ENCODE results near the gene ANAPC5.
"Not testable (repeated sequence)": the region's sequence is repeated elsewhere in the genome, so short reads cannot be mapped to it uniquely, and the experiment has no call there.

Gene ANAPC5

DNA sequence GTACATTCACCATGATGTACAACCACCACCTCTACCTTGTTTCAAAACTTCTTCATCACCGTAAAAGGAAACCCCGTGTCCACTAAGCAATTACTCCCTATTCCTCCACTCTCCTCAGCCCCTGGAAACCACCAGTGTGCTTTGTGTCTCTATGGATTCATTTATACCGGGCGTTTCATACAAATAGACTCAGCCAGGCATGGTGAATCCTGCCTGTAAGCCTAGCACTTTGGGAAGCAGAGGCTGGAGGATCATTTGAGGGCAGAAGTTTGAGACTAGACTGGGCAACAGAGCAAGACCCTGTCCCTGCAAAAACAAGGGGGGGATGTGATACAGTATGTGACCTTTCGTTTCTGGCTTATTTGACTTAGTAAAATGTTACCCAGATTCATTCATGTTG is 26.5 kb upstream of the ANAPC5 start:
- Histone ChIP-seq H3K4me3 (ENCODE audit: low read length) (no peak overlapping the region), H3K36me3 (ENCODE audit: control insufficient read depth, low read length) (no peaks in the 10 kb centered on the region), H3F3A (ENCODE audit: control insufficient read depth, insufficient read depth) (no peaks in the 10 kb centered on the region), H3K4me1 (ENCODE audit: control insufficient read depth, low read length) (no peaks in the 10 kb centered on the region), H3K9me3 (ENCODE audit: control insufficient read depth, insufficient read depth, low read length) (no peaks in the 10 kb centered on the region; the same call in 1 of the 2 replicates), H3K9me2 (replicated peaks; ENCODE audit: control insufficient read depth, low read length) (no peaks in the 10 kb centered on the region), H3K4me2 (ENCODE audit: low read length) (no peak overlapping the region), H4K20me1 (ENCODE audit: control insufficient read depth, insufficient read depth, low read depth, low read length) (no peaks in the 10 kb centered on the region), H3K27me3 (ENCODE audit: control insufficient read depth, low read length) (peaks cover 4% of the 10 kb centered on the region), H3K27ac (ENCODE audit: low read depth, low read length) (no peak overlapping the region), H3K79me2 (ENCODE audit: control insufficient read depth, low read length) (no peaks in the 10 kb centered on the region)
- TF ChIP-seq, protein P1, sequence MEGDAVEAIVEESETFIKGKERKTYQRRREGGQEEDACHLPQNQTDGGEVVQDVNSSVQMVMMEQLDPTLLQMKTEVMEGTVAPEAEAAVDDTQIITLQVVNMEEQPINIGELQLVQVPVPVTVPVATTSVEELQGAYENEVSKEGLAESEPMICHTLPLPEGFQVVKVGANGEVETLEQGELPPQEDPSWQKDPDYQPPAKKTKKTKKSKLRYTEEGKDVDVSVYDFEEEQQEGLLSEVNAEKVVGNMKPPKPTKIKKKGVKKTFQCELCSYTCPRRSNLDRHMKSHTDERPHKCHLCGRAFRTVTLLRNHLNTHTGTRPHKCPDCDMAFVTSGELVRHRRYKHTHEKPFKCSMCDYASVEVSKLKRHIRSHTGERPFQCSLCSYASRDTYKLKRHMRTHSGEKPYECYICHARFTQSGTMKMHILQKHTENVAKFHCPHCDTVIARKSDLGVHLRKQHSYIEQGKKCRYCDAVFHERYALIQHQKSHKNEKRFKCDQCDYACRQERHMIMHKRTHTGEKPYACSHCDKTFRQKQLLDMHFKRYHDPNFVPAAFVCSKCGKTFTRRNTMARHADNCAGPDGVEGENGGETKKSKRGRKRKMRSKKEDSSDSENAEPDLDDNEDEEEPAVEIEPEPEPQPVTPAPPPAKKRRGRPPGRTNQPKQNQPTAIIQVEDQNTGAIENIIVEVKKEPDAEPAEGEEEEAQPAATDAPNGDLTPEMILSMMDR (IDR thresholded peaks at IDR 0.05; ENCODE audit: low read depth, low read length, poor library complexity, severe bottlenecking): no peak
- TF ChIP-seq EZH2phosphoT487 (IDR thresholded peaks at IDR 0.05; ENCODE audit: borderline replicate concordance, low read length): no peak

GRCh38 chr12:121376754-121377697 is 24.8 kb upstream of the ANAPC5 start:
- H3K4me2 ChIP-seq (ENCODE audit: low read length): no peak overlapping the region
- no peaks in the 10 kb centered on the region for H3F3A ChIP-seq (ENCODE audit: control insufficient read depth, insufficient read depth)
- H4K20me1 ChIP-seq (ENCODE audit: control insufficient read depth, insufficient read depth, low read depth, low read length): no peaks in the 10 kb centered on the region
- H3K9me2 ChIP-seq (replicated peaks; ENCODE audit: control insufficient read depth, low read length): no peaks in the 10 kb centered on the region
- TF ChIP-seq, protein P1 (IDR thresholded peaks at IDR 0.05; ENCODE audit: low read depth, low read length, poor library complexity, severe bottlenecking): no peak
- no peak for TF ChIP-seq EZH2phosphoT487 (IDR thresholded peaks at IDR 0.05; ENCODE audit: borderline replicate concordance, low read length)
- H3K79me2 ChIP-seq (ENCODE audit: control insufficient read depth, low read length): no peaks in the 10 kb centered on the region
- no peak overlapping the region for H3K27ac ChIP-seq (ENCODE audit: low read depth, low read length)
- no peak overlapping the region for H3K4me3 ChIP-seq (ENCODE audit: low read length)
- H3K27me3 ChIP-seq (ENCODE audit: control insufficient read depth, low read length): peaks cover 4% of the 10 kb centered on the region
- no peaks in the 10 kb centered on the region for H3K36me3 ChIP-seq (ENCODE audit: control insufficient read depth, low read length)
- H3K4me1 ChIP-seq (ENCODE audit: control insufficient read depth, low read length): no peaks in the 10 kb centered on the region
- no peaks in the 10 kb centered on the region; the same call in 1 of the 2 replicates for H3K9me3 ChIP-seq (ENCODE audit: control insufficient read depth, insufficient read depth, low read length)

GRCh38 chr12:121374945-121375584 is 22.9 kb upstream of the ANAPC5 start:
- not testable (repeated sequence) for H3K36me3 ChIP-seq (ENCODE audit: control insufficient read depth, low read length); H3K79me2 ChIP-seq (ENCODE audit: control insufficient read depth, low read length); H3K27me3 ChIP-seq (ENCODE audit: control insufficient read depth, low read length); H3K4me2 ChIP-seq (ENCODE audit: low read length); H3K4me3 ChIP-seq (ENCODE audit: low read length); H3K9me3 ChIP-seq (ENCODE audit: control insufficient read depth, insufficient read depth, low read length); H3F3A ChIP-seq (ENCODE audit: control insufficient read depth, insufficient read depth); H4K20me1 ChIP-seq (ENCODE audit: control insufficient read depth, insufficient read depth, low read depth, low read length); H3K9me2 ChIP-seq (replicated peaks; ENCODE audit: control insufficient read depth, low read length); H3K4me1 ChIP-seq (ENCODE audit: control insufficient read depth, low read length); H3K27ac ChIP-seq (ENCODE audit: low read depth, low read length)

DNA sequence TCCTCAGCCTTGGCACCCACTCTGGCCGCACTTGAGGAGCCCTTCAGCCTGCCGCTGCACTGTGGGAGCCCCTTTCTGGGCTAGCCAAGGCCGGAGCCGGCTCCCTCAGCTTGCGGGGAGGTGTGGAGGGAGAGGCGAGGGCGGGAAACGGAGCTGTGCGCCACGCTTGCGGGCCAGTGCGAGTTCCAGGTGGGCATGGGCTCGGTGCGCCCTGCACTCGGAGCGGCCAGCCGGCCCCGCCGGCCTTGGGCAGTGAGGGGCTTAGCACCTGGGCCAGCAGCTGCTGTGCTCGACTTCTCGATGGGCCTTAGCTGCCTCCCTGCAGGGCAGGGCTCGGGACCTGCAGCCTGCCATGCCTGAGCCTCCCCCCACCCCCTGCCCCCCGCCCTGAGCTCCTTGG is 22.1 kb upstream of the ANAPC5 start:
- H3K27ac ChIP-seq (ENCODE audit: low read depth, low read length); H3K36me3 ChIP-seq (ENCODE audit: control insufficient read depth, low read length); H3K4me2 ChIP-seq (ENCODE audit: low read length); H3K27me3 ChIP-seq (ENCODE audit: control insufficient read depth, low read length); H3K9me2 ChIP-seq (replicated peaks; ENCODE audit: control insufficient read depth, low read length); H3K79me2 ChIP-seq (ENCODE audit: control insufficient read depth, low read length); H3K4me1 ChIP-seq (ENCODE audit: control insufficient read depth, low read length); H3F3A ChIP-seq (ENCODE audit: control insufficient read depth, insufficient read depth); H4K20me1 ChIP-seq (ENCODE audit: control insufficient read depth, insufficient read depth, low read depth, low read length); H3K4me3 ChIP-seq (ENCODE audit: low read length); H3K9me3 ChIP-seq (ENCODE audit: control insufficient read depth, insufficient read depth, low read length): not testable (repeated sequence)

All from DOHH2 (cell line).